OCI-LY7 (cell line): ENCODE measurements around the gene SHC2. TPM values are rescaled to one million over a fixed set of nuclear protein-coding genes. Genes with fewer than 3 reads are reported as not detected.

ENCODE experiments used
- BruUV-seq: library from RNA; stranded (reverse); fragments of 400-500 nt; replicated peaks from 2 replicates; lab custom pipeline; 2021; lab: Mats Ljungman, UMichigan
- CTCF ChIA-PET: fragments of 300-600 bp; sonication (Branson Sonifier 250); formaldehyde crosslinking; loops from one replicate; lab custom pipeline; 2022; ENCODE audit warnings: antibody characterized with exemption; ENCODE audit not compliant: unreplicated experiment; lab: Charles Lee
- POLR2A ChIA-PET: fragments of 300-600 bp; sonication (Branson Sonifier 250); formaldehyde crosslinking; loops from one replicate; lab custom pipeline; 2022; ENCODE audit warnings: antibody characterized with exemption; lab: Charles Lee
- DNase-seq: peaks from one replicate; pipeline ENCODE4 v3.0.0-alpha.2; 2015; ENCODE audit warnings: low spot score
- H2AFZ ChIP-seq: fragments of 200-600 bp; sonication (generic), shearing (Covaris generic); 2 replicates; pipeline ENCODE4 v1.6.1; 2014; ENCODE audit warnings: mild to moderate bottlenecking, antibody characterized with exemption, low read length, moderate library complexity
- H3K27ac ChIP-seq: fragments of 200-600 bp; sonication (generic); 2 replicates; pipeline ENCODE4 v1.5.1; 2014; ENCODE audit warnings: mixed run types, low read depth, mild to moderate bottlenecking, moderate library complexity, low read length, inconsistent platforms; ENCODE audit not compliant: poor library complexity, severe bottlenecking
- H3K36me3 ChIP-seq: fragments of 200-600 bp; sonication (generic); 2 replicates; pipeline ENCODE4 v1.6.1; 2014; ENCODE audit warnings: mild to moderate bottlenecking, antibody characterized with exemption, low read length, moderate library complexity, mixed read lengths; ENCODE audit not compliant: insufficient read depth
- H3K4me1 ChIP-seq: fragments of 200-600 bp; sonication (generic); 2 replicates; pipeline ENCODE4 v1.5.1; 2014; ENCODE audit warnings: mild to moderate bottlenecking, low read length; ENCODE audit not compliant: insufficient read depth, poor library complexity, severe bottlenecking
- H3K4me2 ChIP-seq: fragments of 200-600 bp; sonication (generic); 2 replicates; pipeline ENCODE4 v1.6.1; 2014; ENCODE audit warnings: mild to moderate bottlenecking, low read length
- H3K4me3 ChIP-seq: fragments of 200-600 bp; sonication (generic); 2 replicates; pipeline ENCODE4 v1.5.1; 2014; ENCODE audit warnings: mild to moderate bottlenecking, low read depth, low read length; ENCODE audit not compliant: poor library complexity, severe bottlenecking
- H3K79me2 ChIP-seq: fragments of 200-600 bp; sonication (generic); 2 replicates; pipeline ENCODE4 v1.6.1; 2016; ENCODE audit warnings: low read depth, mild to moderate bottlenecking, low read length, moderate library complexity, mixed read lengths; ENCODE audit not compliant: insufficient read depth
- H3K9me2 ChIP-seq: fragments of 200-600 bp; sonication (generic); 2 replicates; pipeline ENCODE4 v1.6.1; 2016; ENCODE audit warnings: mild to moderate bottlenecking, low read length, mixed read lengths; ENCODE audit not compliant: insufficient read depth
- H3K9me3 ChIP-seq: fragments of 200-600 bp; sonication (generic); 2 replicates; pipeline ENCODE4 v1.6.1; 2014; ENCODE audit warnings: mild to moderate bottlenecking, mixed run types, low read length, mixed read lengths
- H4K20me1 ChIP-seq: fragments of 200-600 bp; sonication (generic); 2 replicates; pipeline ENCODE4 v1.6.1; 2014; ENCODE audit warnings: mild to moderate bottlenecking, antibody characterized with exemption, low read length, moderate library complexity, mixed read lengths; ENCODE audit not compliant: insufficient read depth
- EZH2phosphoT487 ChIP-seq: fragments of 200-600 bp; sonication (generic); IDR thresholded peaks from 2 replicates; pipeline ENCODE4 v1.6.1; 2018; ENCODE audit warnings: low read depth, borderline replicate concordance, mild to moderate bottlenecking, mixed run types, antibody characterized with exemption, low read length, moderate library complexity, mixed read lengths
- intact Hi-C: fragments of 100-400 bp; cut with micrococcal nuclease; formaldehyde crosslinking; loops from one replicate; pipeline ENCODE4 v1.10.0; 2022; ENCODE audit not compliant: unreplicated experiment
- total RNA-seq, 2 experiments: library from RNA; depleted of rRNA in 1 of 2; stranded (reverse); fragments of >200 nt in 1 of 2; shearing (Covaris generic) in 1 of 2; gene quantifications; 2 replicates each; pipeline ENCODE4 v1.2.3, GENCODE V29; 2014 to 2022
- TF ChIP-seq, protein P1 (sequence below): fragments of 200-600 bp; sonication (generic); conservative IDR thresholded peaks from 2 replicates; pipeline ENCODE4 v1.5.1; 2014; ENCODE audit warnings: mild to moderate bottlenecking, antibody characterized with exemption, low read length, moderate library complexity, mixed read lengths

The SHC2 gene
- total RNA-seq, 2 experiments from 2014 or later = 0.28 to 0.65 TPM

DNA sequence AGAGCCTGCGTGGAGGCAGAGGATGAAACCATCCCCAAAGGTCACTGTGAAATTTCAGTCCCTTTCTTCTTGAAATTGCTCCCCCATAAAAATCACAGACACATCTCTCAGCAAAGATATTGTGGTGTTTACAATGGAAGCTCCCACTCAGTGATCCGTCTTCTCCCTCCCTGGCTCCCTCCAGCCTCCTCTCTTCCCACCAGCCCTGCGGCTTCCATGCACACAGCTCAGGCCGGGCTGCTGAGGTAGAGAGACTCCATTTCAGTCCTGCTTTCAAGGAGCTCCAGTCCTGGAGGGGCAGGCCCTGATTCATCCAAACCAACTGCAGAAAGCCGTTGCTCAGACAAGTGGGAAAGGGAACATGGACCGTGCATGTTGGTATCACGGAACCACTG lies 92.2 kb downstream of the SHC2 start:
- Histone ChIP-seq H3K4me2 (no peak overlapping the region), H3K4me3 (no peak overlapping the region), H4K20me1 (no peaks in the 10 kb centered on the region), H3K27ac (no peak overlapping the region), H3K4me1 (peaks cover 10% of the 10 kb centered on the region), H3K36me3 (no peaks in the 10 kb centered on the region), H3K9me3 (no peaks in the 10 kb centered on the region), H3K9me2 (no peaks in the 10 kb centered on the region), H3K79me2 (no peaks in the 10 kb centered on the region), H2AFZ (no peak overlapping the region)
- ChIA-PET POLR2A (no interaction called here), CTCF (interaction anchor here (0.7 kb wide), 1 partner anchor 14 kb away, joined by 3 read pairs; no protein-coding TSS in a partner anchor)
- BruUV-seq = no TSS peak
- DNase-seq = no peak
- intact Hi-C loops = no loop called here
- no peak for TF ChIP-seq EZH2phosphoT487
- TF ChIP-seq, protein P1, sequence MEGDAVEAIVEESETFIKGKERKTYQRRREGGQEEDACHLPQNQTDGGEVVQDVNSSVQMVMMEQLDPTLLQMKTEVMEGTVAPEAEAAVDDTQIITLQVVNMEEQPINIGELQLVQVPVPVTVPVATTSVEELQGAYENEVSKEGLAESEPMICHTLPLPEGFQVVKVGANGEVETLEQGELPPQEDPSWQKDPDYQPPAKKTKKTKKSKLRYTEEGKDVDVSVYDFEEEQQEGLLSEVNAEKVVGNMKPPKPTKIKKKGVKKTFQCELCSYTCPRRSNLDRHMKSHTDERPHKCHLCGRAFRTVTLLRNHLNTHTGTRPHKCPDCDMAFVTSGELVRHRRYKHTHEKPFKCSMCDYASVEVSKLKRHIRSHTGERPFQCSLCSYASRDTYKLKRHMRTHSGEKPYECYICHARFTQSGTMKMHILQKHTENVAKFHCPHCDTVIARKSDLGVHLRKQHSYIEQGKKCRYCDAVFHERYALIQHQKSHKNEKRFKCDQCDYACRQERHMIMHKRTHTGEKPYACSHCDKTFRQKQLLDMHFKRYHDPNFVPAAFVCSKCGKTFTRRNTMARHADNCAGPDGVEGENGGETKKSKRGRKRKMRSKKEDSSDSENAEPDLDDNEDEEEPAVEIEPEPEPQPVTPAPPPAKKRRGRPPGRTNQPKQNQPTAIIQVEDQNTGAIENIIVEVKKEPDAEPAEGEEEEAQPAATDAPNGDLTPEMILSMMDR = no peak

DNA sequence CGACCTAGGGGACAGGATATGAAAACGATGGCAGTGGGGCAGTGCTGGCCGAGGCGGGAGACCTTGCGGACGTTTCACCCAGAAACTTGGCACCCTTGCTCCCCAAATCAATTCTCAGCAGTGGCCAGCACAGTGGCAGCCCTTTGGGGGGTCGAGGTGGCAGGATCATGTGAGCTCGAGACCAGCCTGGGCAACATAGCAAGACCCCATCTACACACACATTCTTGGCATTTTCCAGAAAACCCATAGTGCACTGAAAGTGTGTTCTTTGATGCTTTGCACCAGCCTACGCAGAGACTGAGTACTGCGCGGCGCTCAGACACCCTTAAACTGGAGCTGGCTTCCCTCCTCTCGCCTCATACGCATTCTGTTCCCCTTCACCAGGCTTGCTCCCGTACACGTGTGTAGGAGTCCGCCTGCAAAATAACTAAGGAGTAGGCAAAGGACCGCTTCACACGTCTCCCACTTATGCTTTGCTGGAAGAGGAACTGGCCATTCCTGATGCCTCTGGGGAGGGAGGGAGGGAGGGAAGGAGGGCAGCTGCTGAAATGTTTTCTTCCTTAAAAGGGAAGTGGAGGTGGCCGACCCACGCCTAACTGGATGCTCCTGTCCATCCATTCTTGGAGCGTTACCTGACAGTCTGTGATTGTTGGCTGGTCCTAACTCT lies 92.7 kb downstream of the SHC2 start:
- TF ChIP-seq, protein P1 = no peak
- no peak for TF ChIP-seq EZH2phosphoT487
- H3K4me1 ChIP-seq = peaks cover 10% of the 10 kb centered on the region
- no peaks in the 10 kb centered on the region for H4K20me1 ChIP-seq
- no peaks in the 10 kb centered on the region for H3K36me3 ChIP-seq
- no peak for DNase-seq
- no peak overlapping the region for H2AFZ ChIP-seq
- no peak overlapping the region for H3K4me2 ChIP-seq
- H3K79me2 ChIP-seq = no peaks in the 10 kb centered on the region
- intact Hi-C loops = no loop called here
- no peak overlapping the region for H3K27ac ChIP-seq
- H3K9me2 ChIP-seq = no peaks in the 10 kb centered on the region
- BruUV-seq = no TSS peak
- POLR2A ChIA-PET = no interaction called here
- no peaks in the 10 kb centered on the region for H3K9me3 ChIP-seq
- H3K4me3 ChIP-seq = no peak overlapping the region
- CTCF ChIA-PET = no interaction called here

DNA sequence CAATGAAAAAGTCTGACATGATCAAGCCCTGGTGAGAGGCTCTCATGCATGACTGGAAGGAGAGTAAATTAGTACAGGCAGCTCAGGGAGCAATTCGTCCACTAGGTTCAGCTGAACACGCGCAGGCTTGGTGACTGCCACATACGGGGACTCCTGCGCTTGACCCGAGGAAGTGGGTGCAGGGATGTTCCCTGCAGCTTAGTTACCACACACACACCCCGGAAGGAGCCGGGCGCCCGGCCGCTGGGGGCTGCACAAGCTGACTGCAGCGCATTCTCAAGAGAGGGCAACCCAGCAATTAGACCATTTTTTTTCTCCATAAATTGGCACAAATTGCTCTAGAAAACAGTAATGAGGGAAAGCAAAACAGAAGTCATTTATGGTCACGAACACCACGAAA lies 93.3 kb downstream of the SHC2 start:
- DNase-seq = no peak
- POLR2A ChIA-PET = no interaction called here
- no peaks in the 10 kb centered on the region for H3K79me2 ChIP-seq
- H3K4me2 ChIP-seq = no peak overlapping the region
- no peaks in the 10 kb centered on the region for H3K9me2 ChIP-seq
- no TSS peak for BruUV-seq
- no peak overlapping the region for H3K27ac ChIP-seq
- CTCF ChIA-PET = no interaction called here
- intact Hi-C loops = no loop called here
- no peak overlapping the region for H2AFZ ChIP-seq
- peaks cover 10% of the 10 kb centered on the region for H3K4me1 ChIP-seq
- TF ChIP-seq, protein P1 = no peak
- TF ChIP-seq EZH2phosphoT487 = no peak
- no peaks in the 10 kb centered on the region for H3K36me3 ChIP-seq
- H3K4me3 ChIP-seq = no peak overlapping the region
- no peaks in the 10 kb centered on the region for H4K20me1 ChIP-seq
- no peaks in the 10 kb centered on the region for H3K9me3 ChIP-seq
